Measurements from ENCODE around the gene SLC25A17. TPM values are rescaled to one million over a fixed set of nuclear protein-coding genes. Genes with fewer than 3 reads are reported as not detected.
"Not testable (repeated sequence)": the region's sequence is repeated elsewhere in the genome, so short reads cannot be mapped to it uniquely, and the experiment has no call there.

SLC25A17 gene
- polyA plus RNA-seq, 3 donors from 2014 or later: 18.5 to 26.6 (median 22.2) TPM

DNA sequence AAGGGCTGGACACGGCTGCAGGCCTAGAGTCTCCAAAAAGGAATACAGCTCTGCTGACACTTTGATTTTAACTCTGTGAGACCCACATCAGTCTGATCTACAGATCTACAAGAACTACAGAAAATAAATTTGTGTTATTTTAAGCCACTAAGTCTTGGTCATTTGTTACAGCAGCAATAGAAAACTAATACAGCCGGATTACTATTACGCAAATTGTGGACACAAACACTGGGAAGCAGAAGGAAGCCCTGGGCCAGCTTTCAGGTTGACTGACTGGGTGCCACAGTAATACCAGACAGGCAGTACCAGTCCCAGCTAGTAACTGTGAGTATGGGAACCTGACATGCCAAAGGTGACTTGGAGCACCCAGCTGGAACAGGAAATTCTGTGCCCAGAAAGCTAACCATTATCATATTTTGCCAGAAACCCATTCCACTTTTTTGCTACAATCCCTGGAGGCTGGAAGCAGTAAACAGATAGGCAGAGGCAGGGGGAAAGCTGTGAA is 13.4 kb downstream of the SLC25A17 start:
- DNase-seq: no peak
- H3K9me3 Mint-ChIP-seq: no peaks in the 10 kb centered on the region
- H3K36me3 Mint-ChIP-seq: no peaks in the 10 kb centered on the region
- peaks cover 2 to 13% of the 10 kb centered on the region in 2 donors for H3K4me1 Mint-ChIP-seq
- H3K27me3 Mint-ChIP-seq (ENCODE audit: low read depth in 3 of 3): no peaks in the 10 kb centered on the region
- H3K27ac Mint-ChIP-seq: peak overlapping the region in 1 of 6 donors; percentile 29
- H3K4me3 Mint-ChIP-seq: no peak overlapping the region

DNA sequence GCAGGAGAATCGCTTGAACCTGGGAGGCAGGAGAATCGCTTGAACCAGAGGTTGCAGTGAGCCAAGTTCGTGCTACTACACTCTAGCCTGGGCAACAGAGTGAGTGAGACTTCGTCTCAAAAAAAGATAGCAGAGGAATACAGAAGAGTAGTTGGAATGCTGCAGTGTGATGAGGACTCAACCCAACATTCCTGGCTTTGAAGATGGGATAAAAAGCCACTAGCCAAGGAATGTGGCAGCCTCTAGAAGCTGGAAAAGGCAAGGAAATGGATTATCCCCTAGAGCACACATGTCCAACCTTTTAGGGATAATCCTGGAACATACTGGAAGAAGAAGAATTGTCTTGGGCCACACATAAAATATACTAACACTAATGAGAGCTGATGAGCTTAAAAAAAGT is 13.9 kb downstream of the SLC25A17 start:
- Mint-ChIP-seq H3K27ac (no peak overlapping the region), H3K4me1 (peaks cover 2 to 13% of the 10 kb centered on the region in 2 donors), H3K36me3 (no peaks in the 10 kb centered on the region), H3K27me3 (ENCODE audit: low read depth in 3 of 3) (no peaks in the 10 kb centered on the region), H3K9me3 (no peaks in the 10 kb centered on the region), H3K4me3 (no peak overlapping the region)
- DNase-seq: no peak

DNA sequence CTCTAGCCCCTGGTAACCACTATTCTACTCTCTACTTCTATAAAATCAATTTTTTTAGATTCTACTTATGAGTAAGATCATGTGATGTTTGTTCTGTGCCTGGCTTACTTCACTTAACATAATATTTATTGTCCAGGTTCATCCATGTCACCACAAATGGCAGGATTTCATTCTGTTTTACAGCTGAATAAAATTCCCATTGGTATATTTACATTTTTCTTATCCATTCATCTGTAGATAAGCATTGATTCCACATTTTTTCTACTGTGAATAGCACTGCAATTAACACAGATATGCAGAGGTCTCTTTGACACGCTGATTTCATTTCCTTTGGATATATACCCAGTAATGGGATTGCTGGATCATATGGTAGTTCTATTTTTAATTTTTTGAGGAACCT is 15.8 kb downstream of the SLC25A17 start:
- DNase-seq: no peak
- Mint-ChIP-seq H3K4me1 (peaks cover 0 to 7% of the 10 kb centered on the region in 2 donors), H3K27ac (peak overlapping the region in 2 of 6 donors; percentile 25 to 48), H3K9me3 (no peaks in the 10 kb centered on the region), H3K27me3 (ENCODE audit: low read depth in 3 of 3) (no peaks in the 10 kb centered on the region), H3K4me3 (no peak overlapping the region), H3K36me3 (peaks cover 0 to under 1% (median 0%) of the 10 kb centered on the region in 3 donors)

DNA sequence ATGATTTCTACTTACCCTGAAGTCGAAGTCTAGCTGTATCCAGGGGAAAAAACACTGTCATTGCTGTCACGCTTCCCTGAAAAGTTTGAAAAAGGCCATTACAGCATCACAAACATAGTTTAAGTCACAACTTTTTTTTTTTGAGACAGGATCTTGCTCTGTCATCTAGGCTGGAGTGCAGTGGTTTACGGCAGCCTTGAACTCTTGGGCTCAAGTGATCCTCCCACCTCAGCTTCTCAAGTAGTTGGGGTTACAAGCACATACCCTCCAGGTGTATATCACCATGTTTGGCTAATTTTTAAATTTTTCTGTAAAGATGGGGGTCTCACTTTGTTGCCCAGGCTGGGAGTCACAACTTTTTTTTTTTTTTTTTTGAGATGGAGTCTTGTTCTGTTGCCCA is 20.1 kb downstream of the SLC25A17 start:
- Mint-ChIP-seq H3K4me1 (no peaks in the 10 kb centered on the region), H3K36me3 (peaks cover 0 to 3% (median 0%) of the 10 kb centered on the region in 3 donors), H3K9me3 (no peaks in the 10 kb centered on the region), H3K27me3 (ENCODE audit: low read depth in 3 of 3) (no peaks in the 10 kb centered on the region), H3K27ac (no peak overlapping the region), H3K4me3 (no peak overlapping the region)
- no peak for DNase-seq

DNA sequence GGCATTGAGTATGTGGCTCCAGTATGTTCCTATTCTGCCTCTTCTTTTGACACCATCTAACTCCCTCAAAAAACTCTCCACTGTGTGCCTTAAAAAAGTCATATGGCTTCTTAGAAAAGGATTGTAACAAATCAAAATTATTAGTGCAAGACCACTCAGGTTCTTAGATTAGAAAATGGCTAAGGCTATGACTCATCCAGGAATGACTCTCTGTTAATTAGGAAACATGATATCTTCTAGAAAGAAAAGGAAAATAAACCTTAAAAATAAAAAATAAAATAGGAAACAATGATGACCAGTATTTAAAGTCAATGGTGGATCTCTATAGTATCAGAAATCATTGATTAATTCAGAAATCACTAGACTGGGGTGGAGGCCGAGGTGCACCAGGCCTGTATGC is 21.7 kb downstream of the SLC25A17 start:
- H3K27ac Mint-ChIP-seq: no peak overlapping the region
- no peak for DNase-seq
- H3K4me3 Mint-ChIP-seq: no peak overlapping the region
- H3K36me3 Mint-ChIP-seq: peaks cover 0 to 12% (median 8%) of the 10 kb centered on the region in 3 donors
- no peaks in the 10 kb centered on the region for H3K27me3 Mint-ChIP-seq (ENCODE audit: low read depth in 3 of 3)
- H3K4me1 Mint-ChIP-seq: no peaks in the 10 kb centered on the region
- no peaks in the 10 kb centered on the region for H3K9me3 Mint-ChIP-seq

GRCh38 chr22:40792451-40792850 is 26.7 kb downstream of the SLC25A17 start:
- H3K4me3 Mint-ChIP-seq: no peak overlapping the region
- no peaks in the 10 kb centered on the region for H3K27me3 Mint-ChIP-seq (ENCODE audit: low read depth in 3 of 3)
- no peaks in the 10 kb centered on the region for H3K4me1 Mint-ChIP-seq
- H3K27ac Mint-ChIP-seq: peak overlapping the region in 1 of 6 donors; percentile 8
- peaks cover 5 to 30% (median 15%) of the 10 kb centered on the region in 3 donors for H3K36me3 Mint-ChIP-seq
- H3K9me3 Mint-ChIP-seq: no peaks in the 10 kb centered on the region
- no peak for DNase-seq

GRCh38 chr22:40791241-40791640 is 27.9 kb downstream of the SLC25A17 start:
- peak overlapping the region in 1 of 6 donors; percentile 33 for H3K27ac Mint-ChIP-seq
- peaks cover 5 to 30% (median 20%) of the 10 kb centered on the region in 3 donors for H3K36me3 Mint-ChIP-seq

GRCh38 chr22:40789131-40789530 is 30.0 kb downstream of the SLC25A17 start:
- peaks cover 6 to 39% (median 29%) of the 10 kb centered on the region in 3 donors for H3K36me3 Mint-ChIP-seq
- no peak for DNase-seq

More at GRCh38 chr22:40791241-40791640, 27.9 kb downstream of the SLC25A17 start:
- no peaks in the 10 kb centered on the region for H3K27me3 Mint-ChIP-seq (ENCODE audit: low read depth in 3 of 3)
- no peak for DNase-seq
- H3K4me1 Mint-ChIP-seq: no peaks in the 10 kb centered on the region
- no peak overlapping the region for H3K4me3 Mint-ChIP-seq
- H3K9me3 Mint-ChIP-seq: no peaks in the 10 kb centered on the region

GRCh38 chr22:40782521-40782920 is 36.6 kb downstream of the SLC25A17 start:
- Mint-ChIP-seq H3K9me3 (no peaks in the 10 kb centered on the region), H3K36me3 (peaks cover 9 to 24% (median 19%) of the 10 kb centered on the region in 3 donors), H3K4me3 (no peak overlapping the region), H3K4me1 (no peaks in the 10 kb centered on the region), H3K27me3 (ENCODE audit: low read depth in 3 of 3) (no peaks in the 10 kb centered on the region), H3K27ac (no peak overlapping the region)
- no peak for DNase-seq

More at GRCh38 chr22:40789131-40789530, 30.0 kb downstream of the SLC25A17 start:
- Mint-ChIP-seq H3K27me3 (ENCODE audit: low read depth in 3 of 3) (no peaks in the 10 kb centered on the region), H3K9me3 (no peaks in the 10 kb centered on the region), H3K4me1 (no peaks in the 10 kb centered on the region), H3K4me3 (no peak overlapping the region), H3K27ac (no peak overlapping the region)

DNA sequence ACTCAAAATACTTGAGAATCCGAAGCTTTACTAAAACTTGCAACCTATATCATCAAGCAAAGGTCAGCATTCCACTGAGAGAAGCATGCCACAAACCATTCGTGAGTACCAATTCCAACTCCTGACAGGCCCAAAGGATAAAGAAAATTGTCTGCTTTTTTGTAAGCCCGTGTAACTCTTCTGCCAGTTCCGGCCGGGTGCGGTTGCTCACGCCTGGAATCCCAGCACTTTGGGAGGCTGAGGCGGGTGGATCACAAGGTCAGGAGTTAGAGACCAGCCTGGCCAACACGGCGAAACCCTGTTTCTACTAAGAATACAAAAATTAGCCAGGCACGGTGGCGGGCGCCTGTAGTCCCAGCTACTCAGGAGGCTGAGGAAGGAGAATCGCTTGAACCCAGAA is 37.4 kb downstream of the SLC25A17 start:
- H3K9me3 Mint-ChIP-seq; H3K4me3 Mint-ChIP-seq; H3K27ac Mint-ChIP-seq; H3K4me1 Mint-ChIP-seq; DNase-seq; H3K27me3 Mint-ChIP-seq (ENCODE audit: low read depth in 3 of 3): not testable (repeated sequence)
- peaks cover 12 to 26% (median 23%) of the 10 kb centered on the region in 3 donors for H3K36me3 Mint-ChIP-seq

- Mint-ChIP-seq H3K36me3 (peaks cover 14 to 36% (median 22%) of the 10 kb centered on the region in 3 donors), H3K4me3 (no peak overlapping the region), H3K27ac (no peak overlapping the region), H3K9me3 (no peaks in the 10 kb centered on the region), H3K4me1 (no peaks in the 10 kb centered on the region), H3K27me3 (ENCODE audit: low read depth in 3 of 3) (peaks cover 0 to 4% (median 0%) of the 10 kb centered on the region in 3 donors)
- no peak for DNase-seq
Observed at GRCh38 chr22:40769761-40770160, 49.4 kb downstream of the SLC25A17 start.

DNA sequence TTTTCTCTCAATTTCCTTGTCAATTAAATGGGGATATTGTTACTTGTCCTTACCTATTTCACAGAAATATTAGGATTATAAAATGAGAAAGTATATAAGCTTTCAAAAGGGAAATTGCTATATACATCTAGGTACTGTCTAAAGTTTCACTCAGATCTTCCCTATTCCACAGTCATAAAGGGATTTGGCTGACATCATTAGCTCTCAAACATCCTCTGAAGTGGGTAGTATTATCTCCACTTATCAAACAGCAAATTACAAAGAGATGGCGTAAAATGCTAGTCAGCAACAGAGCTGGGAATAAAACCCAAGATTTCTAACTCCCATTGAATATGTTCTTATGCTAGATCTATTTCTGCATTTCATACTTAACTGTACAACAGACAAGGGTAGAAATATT is 50.9 kb downstream of the SLC25A17 start:
- H3K27me3 Mint-ChIP-seq (ENCODE audit: low read depth in 3 of 3): peaks cover 0 to 2% (median 0%) of the 10 kb centered on the region in 3 donors
- peaks cover 7 to 27% (median 14%) of the 10 kb centered on the region in 3 donors for H3K36me3 Mint-ChIP-seq
- no peaks in the 10 kb centered on the region for H3K9me3 Mint-ChIP-seq
- no peaks in the 10 kb centered on the region for H3K4me1 Mint-ChIP-seq
- no peak for DNase-seq
- no peak overlapping the region for H3K27ac Mint-ChIP-seq
- H3K4me3 Mint-ChIP-seq: no peak overlapping the region

- H3K4me1 Mint-ChIP-seq: no peaks in the 10 kb centered on the region
- no peak overlapping the region for H3K27ac Mint-ChIP-seq
- no peak overlapping the region for H3K4me3 Mint-ChIP-seq
- DNase-seq: no peak
- H3K9me3 Mint-ChIP-seq: no peaks in the 10 kb centered on the region
- H3K27me3 Mint-ChIP-seq (ENCODE audit: low read depth in 3 of 3): peaks cover 0 to 2% (median 0%) of the 10 kb centered on the region in 3 donors
- H3K36me3 Mint-ChIP-seq: peaks cover 7 to 27% (median 14%) of the 10 kb centered on the region in 3 donors
Observed at GRCh38 chr22:40766956-40767355, 52.2 kb downstream of the SLC25A17 start.

- no peaks in the 10 kb centered on the region for H3K9me3 Mint-ChIP-seq
- peaks cover 0 to 2% (median 0%) of the 10 kb centered on the region in 3 donors for H3K27me3 Mint-ChIP-seq (ENCODE audit: low read depth in 3 of 3)
- H3K27ac Mint-ChIP-seq: no peak overlapping the region
- DNase-seq: no peak
- no peak overlapping the region for H3K4me3 Mint-ChIP-seq
- peaks cover 0 to 16% (median 11%) of the 10 kb centered on the region in 3 donors for H3K36me3 Mint-ChIP-seq
- no peaks in the 10 kb centered on the region for H3K4me1 Mint-ChIP-seq
Observed at GRCh38 chr22:40764763-40765441, 54.2 kb downstream of the SLC25A17 start.
